Epithelial cell of esophagus (primary cell): ENCODE measurements around the gene INPP5A.
"Not testable (repeated sequence)": the region's sequence is repeated elsewhere in the genome, so short reads cannot be mapped to it uniquely, and the experiment has no call there.

Source experiments
- DNase-seq: peaks from one replicate; pipeline ENCODE4 v3.0.0; 2010; ENCODE audit warnings: low read depth
- H3K4me3 ChIP-seq: 2 replicates; pipeline ENCODE4 v1.5.1; 2011; ENCODE audit warnings: mild to moderate bottlenecking, low read length, control low read depth
- TF ChIP-seq, protein P1 (sequence below): IDR thresholded peaks from 2 replicates; pipeline ENCODE4 v1.5.1; 2011; ENCODE audit warnings: low read depth, mild to moderate bottlenecking, low read length, control low read depth, inconsistent platforms; ENCODE audit not compliant: insufficient read depth; ENCODE audit errors: missing control alignments

The INPP5A gene

DNA sequence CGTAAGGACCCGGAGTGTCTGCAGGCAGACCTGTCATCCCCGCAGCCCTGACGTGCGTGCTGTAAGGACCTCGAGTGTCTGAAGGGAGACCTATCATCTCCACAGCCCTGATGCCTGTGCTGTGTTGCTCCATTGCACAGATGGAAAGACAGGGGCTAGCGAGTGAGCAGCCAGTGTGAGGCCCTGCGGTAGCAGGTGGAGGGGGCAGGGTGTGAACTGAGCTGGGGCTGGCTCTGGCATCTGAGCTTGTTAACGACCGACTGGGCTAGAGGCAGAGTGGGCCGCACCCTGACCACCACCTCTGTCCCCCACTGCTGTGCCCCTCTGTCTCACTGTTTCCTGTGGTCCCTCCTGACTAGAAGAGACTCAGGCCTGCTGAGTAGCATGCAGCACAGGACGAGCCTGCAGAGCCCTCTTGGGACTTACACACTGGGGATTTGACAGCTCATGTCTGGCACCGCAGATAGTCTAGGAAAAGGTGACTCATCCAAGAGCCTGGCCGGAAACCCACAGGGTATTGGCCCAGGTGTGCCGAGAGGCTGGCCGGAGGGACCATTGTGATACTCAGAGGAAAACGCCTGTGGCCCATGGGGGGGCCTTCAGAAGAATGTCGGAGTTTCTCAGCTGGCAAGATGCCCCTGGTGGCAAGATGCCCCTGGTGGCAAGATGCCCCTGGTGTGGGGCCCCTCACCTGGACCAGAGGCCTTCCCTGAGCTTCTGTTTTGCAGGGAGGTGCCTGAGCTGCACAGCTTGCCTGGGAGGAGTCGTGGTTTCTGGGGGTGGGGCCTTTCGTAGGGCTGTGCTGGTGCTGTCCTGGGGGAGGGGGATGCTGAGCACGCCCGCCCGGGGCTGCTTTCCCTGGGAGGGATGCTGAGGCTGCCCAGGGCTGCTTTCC lies 34.3 kb downstream of the INPP5A start:
- TF ChIP-seq, protein P1, sequence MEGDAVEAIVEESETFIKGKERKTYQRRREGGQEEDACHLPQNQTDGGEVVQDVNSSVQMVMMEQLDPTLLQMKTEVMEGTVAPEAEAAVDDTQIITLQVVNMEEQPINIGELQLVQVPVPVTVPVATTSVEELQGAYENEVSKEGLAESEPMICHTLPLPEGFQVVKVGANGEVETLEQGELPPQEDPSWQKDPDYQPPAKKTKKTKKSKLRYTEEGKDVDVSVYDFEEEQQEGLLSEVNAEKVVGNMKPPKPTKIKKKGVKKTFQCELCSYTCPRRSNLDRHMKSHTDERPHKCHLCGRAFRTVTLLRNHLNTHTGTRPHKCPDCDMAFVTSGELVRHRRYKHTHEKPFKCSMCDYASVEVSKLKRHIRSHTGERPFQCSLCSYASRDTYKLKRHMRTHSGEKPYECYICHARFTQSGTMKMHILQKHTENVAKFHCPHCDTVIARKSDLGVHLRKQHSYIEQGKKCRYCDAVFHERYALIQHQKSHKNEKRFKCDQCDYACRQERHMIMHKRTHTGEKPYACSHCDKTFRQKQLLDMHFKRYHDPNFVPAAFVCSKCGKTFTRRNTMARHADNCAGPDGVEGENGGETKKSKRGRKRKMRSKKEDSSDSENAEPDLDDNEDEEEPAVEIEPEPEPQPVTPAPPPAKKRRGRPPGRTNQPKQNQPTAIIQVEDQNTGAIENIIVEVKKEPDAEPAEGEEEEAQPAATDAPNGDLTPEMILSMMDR, result no peak
- H3K4me3 ChIP-seq, result peak overlapping the region; percentile 4
- DNase-seq, result peak; percentile 94

DNA sequence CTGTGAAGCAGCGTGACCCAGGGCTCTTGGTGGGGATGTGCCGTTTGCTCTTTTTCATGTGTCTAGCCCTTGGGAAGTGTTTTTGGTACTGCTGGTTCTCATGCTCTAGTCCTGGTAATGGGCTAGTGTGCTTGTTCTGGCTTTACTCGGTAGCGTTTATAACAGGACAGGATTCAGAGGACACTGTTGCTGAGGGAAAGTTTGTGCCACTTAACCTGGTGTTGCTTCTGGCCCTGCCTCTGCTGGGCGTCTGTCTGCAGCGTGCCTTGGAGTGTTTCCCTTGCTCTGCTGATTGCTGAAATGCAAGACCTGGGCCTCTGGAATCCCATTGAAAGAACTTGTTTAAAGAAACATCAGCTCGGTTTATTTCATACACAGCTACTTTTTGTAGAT lies 35.0 kb downstream of the INPP5A start:
- TF ChIP-seq, protein P1, result no peak
- DNase-seq, result peak; percentile 11
- H3K4me3 ChIP-seq, result no peak overlapping the region

DNA sequence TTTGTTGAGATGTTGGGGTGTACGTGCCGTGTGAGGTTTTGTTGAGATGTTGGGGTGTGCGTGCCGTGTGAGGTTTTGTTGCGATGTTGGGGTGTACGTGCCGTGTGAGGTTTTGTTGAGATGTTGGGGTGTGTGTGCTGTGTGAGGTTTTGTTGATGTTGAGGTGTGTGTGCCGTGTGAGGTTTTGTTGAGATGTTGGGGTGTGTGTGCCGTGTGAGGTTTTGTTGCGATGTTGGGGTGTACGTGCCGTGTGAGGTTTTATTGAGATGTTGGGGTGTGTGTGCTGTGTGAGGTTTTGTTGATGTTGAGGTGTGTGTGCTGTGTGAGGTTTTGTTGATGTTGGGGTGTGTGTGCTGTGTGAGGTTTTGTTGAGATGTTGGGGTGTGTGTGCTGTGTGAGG lies 35.4 kb downstream of the INPP5A start:
- not testable (repeated sequence) for H3K4me3 ChIP-seq, DNase-seq

DNA sequence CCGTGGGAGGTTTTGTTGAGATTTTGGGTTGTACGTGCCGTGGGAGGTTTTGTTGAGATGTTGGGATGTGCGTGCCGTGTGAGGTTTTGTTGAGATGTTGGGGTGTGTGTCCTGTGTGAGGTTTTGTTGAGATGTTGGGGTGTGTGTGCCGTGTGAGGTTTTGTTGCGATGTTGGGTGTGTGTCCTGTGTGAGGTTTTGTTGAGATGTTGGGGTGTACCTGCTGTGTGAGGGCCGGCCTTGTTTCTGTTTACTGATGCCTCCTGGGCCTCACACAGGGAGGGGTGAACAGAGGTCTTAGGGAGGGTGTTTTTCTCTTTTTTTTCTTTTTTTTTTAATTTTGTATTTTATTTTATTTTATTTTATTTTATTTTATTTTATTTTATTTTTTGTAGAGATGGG lies 36.7 kb downstream of the INPP5A start:
- DNase-seq, result no peak
- no peak overlapping the region for H3K4me3 ChIP-seq
- TF ChIP-seq, protein P1, result no peak

DNA sequence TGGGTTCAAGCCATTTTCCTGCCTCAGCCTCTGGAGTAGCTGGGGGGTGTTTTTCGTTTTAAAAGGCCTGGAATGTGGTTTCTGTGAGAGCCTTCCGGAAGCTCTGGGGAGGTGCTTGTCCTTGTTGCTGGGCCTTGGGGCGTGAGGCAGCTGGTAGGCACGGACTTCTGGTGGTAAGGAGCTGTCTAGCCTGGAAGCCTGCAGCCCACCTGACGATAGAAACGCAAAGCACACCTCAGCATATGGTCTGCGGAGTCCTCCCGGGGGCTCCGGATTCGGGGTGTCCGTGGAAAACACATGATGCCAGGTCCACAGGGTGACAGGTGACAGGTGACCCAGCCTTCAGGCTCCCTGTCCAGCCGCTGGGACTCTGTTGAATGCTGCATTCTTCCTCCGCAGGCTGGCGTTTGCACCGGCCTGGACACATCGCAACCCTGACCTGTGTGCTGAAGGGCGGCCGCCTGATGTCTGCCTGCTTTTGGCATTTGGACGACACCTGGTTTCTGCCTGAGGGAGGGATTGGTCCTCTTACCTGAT lies 37.3 kb downstream of the INPP5A start:
- peak; percentile 19 for DNase-seq
- TF ChIP-seq, protein P1, result no peak
- no peak overlapping the region for H3K4me3 ChIP-seq

DNA sequence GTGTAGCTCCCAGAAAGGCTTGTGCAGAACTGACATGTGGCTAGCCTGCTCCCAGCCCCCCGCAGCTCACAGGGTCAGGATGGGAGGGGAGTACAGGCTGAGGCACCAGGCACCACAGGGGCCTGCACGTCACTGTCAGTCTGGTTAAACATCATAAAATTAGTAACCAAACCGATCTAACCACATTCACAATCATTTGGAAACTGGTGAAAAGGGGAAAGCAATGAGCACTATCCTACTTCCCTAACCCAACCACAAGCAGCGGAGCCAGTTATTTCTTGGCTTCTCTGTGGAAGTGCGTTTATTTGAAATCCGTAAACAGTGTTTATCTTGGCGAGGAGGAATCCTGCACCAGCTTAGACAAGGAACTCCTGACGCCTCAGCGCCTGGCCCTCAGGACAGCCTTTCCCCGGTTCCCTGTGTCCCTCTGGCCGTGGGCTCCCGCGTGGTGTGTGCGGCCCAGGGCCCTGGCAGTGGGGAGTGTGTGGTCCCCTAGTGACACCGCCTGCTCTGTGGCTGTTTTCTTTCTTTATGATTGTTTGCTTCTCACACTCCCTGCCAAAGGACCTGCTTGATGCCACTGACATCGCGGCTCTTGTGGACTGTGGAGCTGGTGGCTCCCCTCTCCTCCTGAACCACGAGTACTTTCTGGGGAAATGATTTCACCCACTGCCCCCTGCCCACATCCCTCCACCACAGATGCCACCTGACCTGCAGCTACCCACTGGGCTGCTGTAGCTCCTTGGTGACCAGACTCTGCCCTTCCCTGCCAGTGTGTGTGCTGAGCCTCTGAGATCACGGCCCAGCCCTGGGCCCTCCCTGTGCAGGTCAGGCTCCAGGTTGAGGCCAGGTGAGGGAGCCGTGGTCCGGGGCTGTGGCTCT lies 38.0 kb downstream of the INPP5A start:
- H3K4me3 ChIP-seq, result no peak overlapping the region
- DNase-seq, result peak; percentile 41
- TF ChIP-seq, protein P1, result no peak
